HG03066 (cell line): Measurements from ENCODE around the gene BABAM2.

ENCODE experiments used
- ATAC-seq: cut with Tn5 transposase; IDR thresholded peaks from one replicate; pipeline ENCODE4 v1.9.1; 2021; ENCODE audit warnings: low read depth; ENCODE audit not compliant: unreplicated experiment

BABAM2 gene

GRCh38 chr2:28268386-28268785 lies 377.9 kb downstream of the BABAM2 start:
- no peak for ATAC-seq

- no peak for ATAC-seq
These were observed 378.7 kb downstream of the BABAM2 start for GRCh38 chr2:28269019-28269784.

- ATAC-seq: no peak
These were observed 380.1 kb downstream of the BABAM2 start for GRCh38 chr2:28270456-28271152.

- no peak for ATAC-seq
These were observed 380.8 kb downstream of the BABAM2 start for GRCh38 chr2:28271231-28271918.

- ATAC-seq: no peak
These were observed 381.4 kb downstream of the BABAM2 start for GRCh38 chr2:28271919-28272250.

GRCh38 chr2:28273751-28274150 lies 383.2 kb downstream of the BABAM2 start:
- no peak for ATAC-seq

- ATAC-seq: no peak
These were observed 384.6 kb downstream of the BABAM2 start for GRCh38 chr2:28274911-28275685.

- no peak for ATAC-seq
These were observed 385.6 kb downstream of the BABAM2 start for GRCh38 chr2:28276076-28276618.

- ATAC-seq: no peak
These were observed 386.3 kb downstream of the BABAM2 start for GRCh38 chr2:28276807-28277206.

- ATAC-seq: no peak
These were observed 386.9 kb downstream of the BABAM2 start for GRCh38 chr2:28277466-28277865.

GRCh38 chr2:28279371-28279770 lies 388.8 kb downstream of the BABAM2 start:
- ATAC-seq: no peak

GRCh38 chr2:28280619-28281018 lies 390.1 kb downstream of the BABAM2 start:
- no peak for ATAC-seq

GRCh38 chr2:28281739-28282138 lies 391.2 kb downstream of the BABAM2 start:
- ATAC-seq: no peak

- no peak for ATAC-seq
These were observed 391.7 kb downstream of the BABAM2 start for GRCh38 chr2:28282248-28282647.

- no peak for ATAC-seq
These were observed 392.5 kb downstream of the BABAM2 start for GRCh38 chr2:28282861-28283646.

- ATAC-seq: no peak
These were observed 393.3 kb downstream of the BABAM2 start for GRCh38 chr2:28283861-28284260.

GRCh38 chr2:28286678-28287077 lies 396.1 kb downstream of the BABAM2 start:
- no peak for ATAC-seq

GRCh38 chr2:28287256-28287915 lies 396.9 kb downstream of the BABAM2 start:
- no peak for ATAC-seq

- no peak for ATAC-seq
These were observed 398.1 kb downstream of the BABAM2 start for GRCh38 chr2:28288620-28289019.
